ENCODE data around the gene ZWILCH.

ZWILCH gene

GRCh38 chr15:66555685-66556084 lies 50.6 kb downstream of the ZWILCH start:
- no peak for DNase-seq (ENCODE audit: low read depth)

DNA sequence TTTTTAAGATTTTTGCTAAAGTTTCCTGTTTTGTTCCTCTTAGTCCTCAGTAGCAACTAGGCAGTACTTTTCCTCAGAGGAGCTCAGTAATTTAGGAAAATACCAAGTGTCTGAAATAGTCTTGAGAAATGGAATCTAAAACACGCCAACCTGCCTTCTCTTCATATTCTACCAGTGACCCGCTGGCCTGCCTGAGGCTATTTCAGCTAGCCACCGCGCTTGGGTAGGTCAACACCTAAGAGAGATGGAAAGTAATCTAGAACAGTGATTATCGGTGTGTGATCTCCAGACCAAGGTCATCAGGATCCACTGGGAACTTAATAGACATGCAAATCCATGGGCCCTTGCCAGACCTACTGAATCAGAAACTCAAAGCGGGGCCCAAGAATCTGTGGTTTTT lies 53.1 kb downstream of the ZWILCH start:
- DNase-seq (ENCODE audit: low read depth), result no peak

GRCh38 chr15:66560856-66561525 lies 55.9 kb downstream of the ZWILCH start:
- DNase-seq (ENCODE audit: low read depth), result no peak

GRCh38 chr15:66563126-66563525 lies 58.0 kb downstream of the ZWILCH start:
- DNase-seq (ENCODE audit: low read depth), result no peak

GRCh38 chr15:66563566-66564110 lies 58.5 kb downstream of the ZWILCH start:
- DNase-seq (ENCODE audit: low read depth), result no peak

- no peak for DNase-seq (ENCODE audit: low read depth)
Observed at GRCh38 chr15:66564136-66565041, 59.3 kb downstream of the ZWILCH start.

- DNase-seq (ENCODE audit: low read depth), result no peak
Observed at GRCh38 chr15:66565141-66565641, 60.1 kb downstream of the ZWILCH start.

DNA sequence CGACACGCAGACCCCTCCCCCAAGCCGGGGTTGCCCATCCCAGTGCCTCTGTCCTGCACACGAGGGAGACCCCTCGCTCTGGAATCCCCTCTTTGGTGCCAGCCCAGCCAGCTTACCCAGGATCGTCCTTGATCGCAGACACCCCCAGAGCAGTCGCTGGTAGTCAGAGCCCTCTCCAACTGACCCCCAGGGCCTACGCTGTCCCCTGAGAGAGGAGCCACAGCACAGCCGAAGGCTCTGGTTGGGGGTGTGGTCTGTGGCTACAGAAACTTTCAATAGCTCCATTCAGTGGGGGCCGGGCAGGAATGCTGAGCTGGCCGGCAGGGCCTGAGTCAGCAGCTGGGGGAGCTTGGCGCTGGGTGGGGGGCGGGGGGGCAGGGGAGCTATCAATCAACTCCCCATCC lies 60.6 kb downstream of the ZWILCH start, which contains the start of gene LCTL:
LCTL (minus strand) TSS at position 258 of the 404 bp plus-strand sequence. CDS start 633 bp downstream, outside the sequence.
- no peak for DNase-seq (ENCODE audit: low read depth)

DNA sequence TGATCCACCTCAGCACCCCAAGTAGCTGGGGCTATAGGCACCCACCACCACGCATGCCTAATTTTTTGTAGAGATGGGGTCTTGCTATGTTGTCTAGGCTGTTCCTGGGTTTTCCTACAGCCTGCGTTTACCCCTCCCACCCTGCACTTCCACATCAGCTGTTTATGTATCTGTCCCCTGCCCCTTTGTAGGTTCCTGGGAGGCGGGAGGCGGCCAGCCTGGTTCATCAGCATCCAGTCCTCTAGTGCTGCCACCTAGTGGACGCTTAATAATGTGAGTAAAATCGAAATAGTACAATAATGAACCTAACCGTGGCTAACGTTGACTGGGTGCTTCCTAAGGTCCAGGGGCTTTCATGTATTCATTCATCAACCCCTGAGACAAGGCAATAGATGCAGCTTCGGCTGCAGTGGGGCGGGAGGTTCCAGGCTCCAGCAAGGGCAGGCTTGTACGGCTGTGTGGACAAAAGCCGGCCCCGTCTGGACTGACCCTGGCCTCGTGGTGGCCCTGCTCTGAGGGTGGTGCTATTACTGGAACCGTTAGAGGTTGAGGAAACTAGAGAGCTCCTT lies 61.9 kb downstream of the ZWILCH start:
- peak; percentile 54 for DNase-seq (ENCODE audit: low read depth)

- no peak for DNase-seq (ENCODE audit: low read depth)
Observed at GRCh38 chr15:66567897-66568296, 62.8 kb downstream of the ZWILCH start.

GRCh38 chr15:66569461-66570137 lies 64.5 kb downstream of the ZWILCH start:
- no peak for DNase-seq (ENCODE audit: low read depth)

GRCh38 chr15:66570327-66570726 lies 65.2 kb downstream of the ZWILCH start:
- DNase-seq (ENCODE audit: low read depth), result no peak

GRCh38 chr15:66570842-66571478 lies 65.8 kb downstream of the ZWILCH start:
- DNase-seq (ENCODE audit: low read depth), result no peak

GRCh38 chr15:66572146-66572545 lies 67.0 kb downstream of the ZWILCH start:
- no peak for DNase-seq (ENCODE audit: low read depth)

GRCh38 chr15:66573348-66573718 lies 68.2 kb downstream of the ZWILCH start:
- DNase-seq (ENCODE audit: low read depth), result no peak

GRCh38 chr15:66573719-66574595 lies 68.8 kb downstream of the ZWILCH start:
- no peak for DNase-seq (ENCODE audit: low read depth)

DNA sequence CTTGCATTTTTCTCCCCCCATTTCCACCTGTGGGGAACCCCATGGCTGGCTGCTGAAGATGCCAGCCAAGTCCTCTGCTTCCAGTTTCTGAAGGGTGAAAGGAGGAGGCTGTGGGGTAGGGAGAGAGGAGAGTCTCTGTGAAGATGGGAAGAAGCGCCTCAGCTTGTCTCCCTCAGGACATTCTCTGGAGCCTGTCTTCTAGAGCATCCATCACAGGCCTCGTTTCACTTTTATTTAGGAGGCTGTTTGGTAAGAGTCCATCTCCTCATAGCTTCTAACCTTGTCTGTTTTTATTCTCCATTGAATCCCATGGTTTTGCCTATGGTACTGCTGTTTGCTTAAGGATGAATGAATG lies 69.4 kb downstream of the ZWILCH start:
- no peak for DNase-seq (ENCODE audit: low read depth)

DNA sequence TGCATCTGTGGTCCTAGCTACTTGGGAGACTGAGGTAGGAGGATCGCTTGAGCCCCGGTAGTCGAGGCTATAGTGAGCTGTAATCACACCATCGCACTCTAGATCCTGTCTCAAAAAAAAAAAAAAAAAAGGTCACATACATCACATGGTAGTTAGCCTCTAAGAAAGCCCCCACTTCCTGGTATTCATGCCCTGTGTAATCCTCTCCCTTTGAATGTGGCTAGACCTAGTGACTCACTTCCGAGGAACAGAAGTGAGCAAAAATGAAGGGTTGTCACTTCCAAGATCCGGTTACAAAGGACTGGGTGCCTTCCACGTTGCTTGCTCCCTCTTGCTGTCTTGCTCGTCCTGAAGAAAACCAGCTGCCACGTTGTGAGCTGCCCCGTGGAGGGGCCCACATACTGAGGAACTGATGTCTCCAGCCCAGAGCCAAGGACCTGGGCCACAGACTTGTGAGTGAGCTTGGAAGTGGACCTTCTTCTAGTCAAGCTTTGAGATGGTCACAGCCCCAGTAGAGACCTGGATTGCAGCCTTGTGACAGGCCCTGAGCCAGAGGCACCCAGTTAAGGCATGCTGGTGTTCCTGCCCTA lies 73.3 kb downstream of the ZWILCH start:
- no peak for DNase-seq (ENCODE audit: low read depth)

- DNase-seq (ENCODE audit: low read depth), result no peak
Observed at GRCh38 chr15:66580643-66581042, 75.5 kb downstream of the ZWILCH start.

GRCh38 chr15:66581972-66582537 lies 76.9 kb downstream of the ZWILCH start:
- no peak for DNase-seq (ENCODE audit: low read depth)
